Transverse colon (tissue), 4 donors: ENCODE measurements around the gene POLR2E. TPM values are rescaled to one million over a fixed set of nuclear protein-coding genes. Genes with fewer than 3 reads are reported as not detected.

Experiments
- DNase-seq: peaks from one replicate; pipeline ENCODE4 v3.0.0-alpha.2; 2019
- H3K27ac ChIP-seq, 4 donors: fragments of 200-600 bp; sonication (generic); 2 replicates each; pipeline ENCODE4 v1.5.1; 2016 to 2018; ENCODE audit warnings: inconsistent platforms in 4 of 4
- H3K27me3 ChIP-seq: fragments of 200-600 bp; sonication (generic); 2 replicates; pipeline ENCODE4 v1.5.1; 2017; ENCODE audit warnings: inconsistent platforms
- H3K36me3 ChIP-seq, 4 donors: fragments of 200-600 bp; sonication (generic); 2 replicates each; pipeline ENCODE4 v1.5.1; 2017 to 2019; ENCODE audit warnings: inconsistent platforms in 4 of 4
- H3K4me1 ChIP-seq, 4 donors: fragments of 200-600 bp; sonication (generic); 2 replicates each; pipeline ENCODE4 v1.5.1; 2017 to 2020; ENCODE audit warnings: inconsistent platforms in 4 of 4
- H3K4me3 ChIP-seq, 4 donors: fragments of 200-600 bp; sonication (generic); 1 replicate in 1 of 4; 2 replicates in 3 of 4; pipeline versions ENCODE4 v1.5.1 to v1.6.1; 2017 to 2019; ENCODE audit warnings: inconsistent platforms in 4 of 4
- H3K9me3 ChIP-seq, 2 donors: fragments of 200-600 bp; sonication (generic); 2 replicates each; pipeline ENCODE4 v1.5.1; 2017 to 2019; ENCODE audit warnings: inconsistent platforms in 2 of 2
- CTCF ChIP-seq, 5 experiments: fragments of 200-600 bp in 3 of 5; fragments of 450-650 bp in 2 of 5; sonication (generic) in 3 of 5; IDR thresholded peaks; 1 replicate in 2 of 5; 2 replicates in 3 of 5; pipeline ENCODE4 v1.5.1; 2016 to 2017; ENCODE audit warnings: antibody characterized with exemption in 5 of 5, inconsistent platforms in 3 of 5, mild to moderate bottlenecking in 2 of 5, moderate library complexity in 1 of 5
- EP300 ChIP-seq: sonication (generic); formaldehyde crosslinking; IDR thresholded peaks from one replicate; pipeline ENCODE4 v1.6.1; 2017; ENCODE audit warnings: antibody characterized with exemption, low read depth
- POLR2A ChIP-seq: fragments of 450-650 bp; IDR thresholded peaks from one replicate; pipeline ENCODE4 v1.6.1; 2016; ENCODE audit warnings: antibody characterized with exemption, mild to moderate bottlenecking, moderate library complexity
- POLR2AphosphoS5 ChIP-seq, 3 donors: sonication (generic); formaldehyde crosslinking; IDR thresholded peaks; one replicate each; pipeline ENCODE4 v1.6.1; 2016; ENCODE audit warnings: antibody characterized with exemption in 3 of 3
- WGBS, 2 donors: methylation state at CpG; one replicate each; pipeline ENCODE4 v1.1.5; 2018; ENCODE audit warnings: low coverage in 1 of 2; 5-methylcytosine and 5-hydroxymethylcytosine counted together
- in situ Hi-C, 4 donors: fragments of 200-750 bp; cut with MboI; loops; one replicate each; pipeline versions ENCODE4 v1.15.0 to v1.15.1; 2017; ENCODE audit warnings: low sequenced_read_pairs in 3 of 4, low pct_ligation_motif_present in 1 of 4, low pct_unique_long_range_greater_than_20kb in 1 of 4
- intact Hi-C: fragments of 100-400 bp; cut with DNase I; formaldehyde crosslinking; loops from one replicate; pipeline ENCODE4 v1.15.1; 2023; ENCODE audit warnings: low total_unique reads
- total RNA-seq, 4 donors: library from RNA; depleted of rRNA; stranded (reverse); fragments of >200 nt; gene quantifications; one replicate each; pipeline ENCODE4 v1.1.0, GENCODE V29; 2016

The POLR2E gene
- total RNA-seq, 4 donors from 2014 or later = 74.8 to 167 (median 103) TPM

GRCh38 chr19:1063909-1064660, 31.1 kb downstream of the POLR2E start:
- 62 to 79% methylated on average over 9 to 36 of the region's 37 CpGs for WGBS, 2 donors
- no peak overlapping the region for H3K27ac ChIP-seq
- peaks cover 29 to 45% (median 40%) of the 10 kb centered on the region in 4 donors for H3K4me1 ChIP-seq
- peak; percentile 38 for DNase-seq
- H3K36me3 ChIP-seq = no peaks in the 10 kb centered on the region
- intact Hi-C loops = no loop called here
- H3K9me3 ChIP-seq = no peaks in the 10 kb centered on the region
- TF ChIP-seq POLR2A (no peak), CTCF (IDR thresholded peaks at IDR 0.05) (no peak), POLR2AphosphoS5 (IDR thresholded peaks at IDR 0.05) (no peak), EP300 (no peak)
- peaks cover 28% of the 10 kb centered on the region for H3K27me3 ChIP-seq
- in situ Hi-C loops = no loop called here
- H3K4me3 ChIP-seq = no peak overlapping the region

GRCh38 chr19:1063030-1063908, 31.9 kb downstream of the POLR2E start:
- H3K27me3 ChIP-seq = peaks cover 20% of the 10 kb centered on the region
- intact Hi-C loops (no loop called here), in situ Hi-C loops (no loop called here)
- peaks cover 29 to 39% (median 36%) of the 10 kb centered on the region in 4 donors for H3K4me1 ChIP-seq
- H3K36me3 ChIP-seq = no peaks in the 10 kb centered on the region
- H3K4me3 ChIP-seq = no peak overlapping the region
- H3K27ac ChIP-seq = no peak overlapping the region
- TF ChIP-seq CTCF (IDR thresholded peaks at IDR 0.05) (no peak), POLR2A (no peak), POLR2AphosphoS5 (IDR thresholded peaks at IDR 0.05) (no peak), EP300 (no peak)
- 52 to 91% methylated on average over 3 to 36 of the region's 37 CpGs for WGBS, 2 donors
- H3K9me3 ChIP-seq = no peaks in the 10 kb centered on the region
- no peak for DNase-seq

GRCh38 chr19:1062387-1063029, 32.7 kb downstream of the POLR2E start:
- 89 to 94% methylated on average over 12 to 17 of the region's 17 CpGs for WGBS, 2 donors
- no peak for TF ChIP-seq POLR2A
- no peak for TF ChIP-seq CTCF (IDR thresholded peaks at IDR 0.05)
- no peak for TF ChIP-seq EP300
- no peak for DNase-seq
- Histone ChIP-seq H3K27me3 (peaks cover 14% of the 10 kb centered on the region), H3K36me3 (no peaks in the 10 kb centered on the region), H3K9me3 (peaks cover 0 to 6% of the 10 kb centered on the region in 2 donors), H3K4me3 (no peak overlapping the region), H3K27ac (no peak overlapping the region), H3K4me1 (peaks cover 28 to 38% (median 34%) of the 10 kb centered on the region in 4 donors)
- intact Hi-C loops (no loop called here), in situ Hi-C loops (no loop called here)

GRCh38 chr19:1061987-1062386, 33.2 kb downstream of the POLR2E start:
- intact Hi-C loops = no loop called here
- 92 to 94% methylated on average over 5 to 20 of the region's 20 CpGs for WGBS, 2 donors

More at GRCh38 chr19:1061987-1062386, 33.2 kb downstream of the POLR2E start:
- peaks cover 0 to 11% of the 10 kb centered on the region in 2 donors for H3K9me3 ChIP-seq
- peaks cover 9% of the 10 kb centered on the region for H3K27me3 ChIP-seq
- no peak for DNase-seq
- H3K27ac ChIP-seq = no peak overlapping the region
- in situ Hi-C loops = no loop called here
- TF ChIP-seq POLR2A (no peak), CTCF (IDR thresholded peaks at IDR 0.05) (no peak)
- no peak overlapping the region for H3K4me3 ChIP-seq
- no peaks in the 10 kb centered on the region for H3K36me3 ChIP-seq
- peaks cover 23 to 33% (median 28%) of the 10 kb centered on the region in 4 donors for H3K4me1 ChIP-seq
